Suprapubic skin (tissue), 4 donors: ENCODE measurements around the gene NPR2. TPM values are rescaled to one million over a fixed set of nuclear protein-coding genes. Genes with fewer than 3 reads are reported as not detected.

Source experiments
- DNase-seq, 2 donors: peaks; one replicate each; pipeline ENCODE4 v3.0.0-alpha.2; 2019; ENCODE audit warnings: low spot score in 2 of 2
- H3K27ac ChIP-seq: fragments of 200-600 bp; sonication (generic); one replicate; pipeline ENCODE4 v1.5.1; 2019
- H3K27me3 ChIP-seq: fragments of 200-600 bp; sonication (generic); one replicate; pipeline ENCODE4 v1.5.1; 2019
- H3K36me3 ChIP-seq: fragments of 200-600 bp; sonication (generic); one replicate; pipeline ENCODE4 v1.5.1; 2019
- H3K4me1 ChIP-seq: fragments of 200-600 bp; sonication (generic); one replicate; pipeline ENCODE4 v1.5.1; 2019
- H3K4me3 ChIP-seq: fragments of 200-600 bp; sonication (generic); one replicate; pipeline ENCODE4 v1.5.1; 2019; ENCODE audit warnings: mild to moderate bottlenecking
- H3K9me3 ChIP-seq: fragments of 200-600 bp; sonication (generic); one replicate; pipeline ENCODE4 v1.5.1; 2019
- EP300 ChIP-seq: sonication (generic); formaldehyde crosslinking; IDR thresholded peaks from one replicate; pipeline ENCODE4 v1.6.1; 2017; ENCODE audit warnings: antibody characterized with exemption
- POLR2A ChIP-seq, 2 donors: fragments of 450-650 bp; IDR thresholded peaks; one replicate each; pipeline ENCODE4 v1.6.1; 2017; ENCODE audit warnings: antibody characterized with exemption in 2 of 2, mild to moderate bottlenecking in 2 of 2, moderate library complexity in 2 of 2
- POLR2AphosphoS5 ChIP-seq, 3 donors: sonication (generic); formaldehyde crosslinking; IDR thresholded peaks; one replicate each; pipeline ENCODE4 v1.6.1; 2017; ENCODE audit warnings: antibody characterized with exemption in 3 of 3
- WGBS: methylation state at CpG from one replicate; pipeline ENCODE4 v1.1.5; 2018; 5-methylcytosine and 5-hydroxymethylcytosine counted together
- total RNA-seq, 4 donors: library from RNA; depleted of rRNA; stranded (reverse); fragments of >200 nt; gene quantifications; one replicate each; pipeline ENCODE4 v1.1.0, GENCODE V29; 2016
- TF ChIP-seq, protein P1 (sequence below), 2 donors: fragments of 200-600 bp in 1 of 2; fragments of 450-650 bp in 1 of 2; sonication (generic) in 1 of 2; IDR thresholded peaks; one replicate each; pipeline ENCODE4 v1.5.1; 2016 to 2019; ENCODE audit warnings: antibody characterized with exemption in 2 of 2, mild to moderate bottlenecking in 1 of 2, moderate library complexity in 1 of 2

Gene NPR2
- total RNA-seq: 10 to 100 TPM in 3 of 4 donors, 1 to 10 TPM in 1; 8.4 to 26.1 (median 18.2) TPM

- Histone ChIP-seq H3K27ac (peak within 1 kb of the TSS; percentile 70), H3K27me3 (no peaks in the 10 kb centered on the region), H3K4me1 (peaks cover 32% of the 10 kb centered on the region), H3K9me3 (no peaks in the 10 kb centered on the region), H3K4me3 (peak within 1 kb of the TSS; percentile 54), H3K36me3 (no peaks in the 10 kb centered on the region)
- WGBS: 19% methylated on average over 16 of the region's 64 CpGs
- DNase-seq: peak in 1 of 2 donors; percentile 71
- no peak for TF ChIP-seq POLR2A (IDR thresholded peaks at IDR 0.05)
- no peak for TF ChIP-seq EP300
Measured at GRCh38 chr9:35791297-35791921, at the start of gene NPR2. Gene NPR2, plus strand, starts transcription at chr9:35791591. Its CDS starts 818 bp downstream, at chr9:35792409.

- Histone ChIP-seq H3K27ac (no peak overlapping the region), H3K27me3 (no peaks in the 10 kb centered on the region), H3K36me3 (peaks cover 82% of the 10 kb centered on the region), H3K4me1 (peaks cover 23% of the 10 kb centered on the region), H3K4me3 (no peak overlapping the region), H3K9me3 (no peaks in the 10 kb centered on the region)
- 91% methylated on average over 7 of the region's 7 CpGs for WGBS
- DNase-seq: peak in 1 of 2 donors; percentile 13
- TF ChIP-seq, protein P1, sequence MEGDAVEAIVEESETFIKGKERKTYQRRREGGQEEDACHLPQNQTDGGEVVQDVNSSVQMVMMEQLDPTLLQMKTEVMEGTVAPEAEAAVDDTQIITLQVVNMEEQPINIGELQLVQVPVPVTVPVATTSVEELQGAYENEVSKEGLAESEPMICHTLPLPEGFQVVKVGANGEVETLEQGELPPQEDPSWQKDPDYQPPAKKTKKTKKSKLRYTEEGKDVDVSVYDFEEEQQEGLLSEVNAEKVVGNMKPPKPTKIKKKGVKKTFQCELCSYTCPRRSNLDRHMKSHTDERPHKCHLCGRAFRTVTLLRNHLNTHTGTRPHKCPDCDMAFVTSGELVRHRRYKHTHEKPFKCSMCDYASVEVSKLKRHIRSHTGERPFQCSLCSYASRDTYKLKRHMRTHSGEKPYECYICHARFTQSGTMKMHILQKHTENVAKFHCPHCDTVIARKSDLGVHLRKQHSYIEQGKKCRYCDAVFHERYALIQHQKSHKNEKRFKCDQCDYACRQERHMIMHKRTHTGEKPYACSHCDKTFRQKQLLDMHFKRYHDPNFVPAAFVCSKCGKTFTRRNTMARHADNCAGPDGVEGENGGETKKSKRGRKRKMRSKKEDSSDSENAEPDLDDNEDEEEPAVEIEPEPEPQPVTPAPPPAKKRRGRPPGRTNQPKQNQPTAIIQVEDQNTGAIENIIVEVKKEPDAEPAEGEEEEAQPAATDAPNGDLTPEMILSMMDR (IDR thresholded peaks at IDR 0.05): no peak
- TF ChIP-seq POLR2AphosphoS5 (IDR thresholded peaks at IDR 0.05) (no peak), POLR2A (IDR thresholded peaks at IDR 0.05) (no peak), EP300 (no peak)
Measured at GRCh38 chr9:35741740-35742139, 49.7 kb upstream of the NPR2 start.

GRCh38 chr9:35743452-35743851 is 47.9 kb upstream of the NPR2 start:
- Histone ChIP-seq H3K4me3 (no peak overlapping the region), H3K27ac (no peak overlapping the region), H3K9me3 (no peaks in the 10 kb centered on the region), H3K27me3 (no peaks in the 10 kb centered on the region), H3K36me3 (peaks cover 64% of the 10 kb centered on the region), H3K4me1 (peaks cover 38% of the 10 kb centered on the region)
- 72% methylated on average over 2 of the region's 2 CpGs for WGBS
- no peak for DNase-seq
- TF ChIP-seq POLR2A (IDR thresholded peaks at IDR 0.05): no peak
- TF ChIP-seq POLR2AphosphoS5 (IDR thresholded peaks at IDR 0.05): no peak
- no peak for TF ChIP-seq EP300
- TF ChIP-seq, protein P1 (IDR thresholded peaks at IDR 0.05): no peak

DNA sequence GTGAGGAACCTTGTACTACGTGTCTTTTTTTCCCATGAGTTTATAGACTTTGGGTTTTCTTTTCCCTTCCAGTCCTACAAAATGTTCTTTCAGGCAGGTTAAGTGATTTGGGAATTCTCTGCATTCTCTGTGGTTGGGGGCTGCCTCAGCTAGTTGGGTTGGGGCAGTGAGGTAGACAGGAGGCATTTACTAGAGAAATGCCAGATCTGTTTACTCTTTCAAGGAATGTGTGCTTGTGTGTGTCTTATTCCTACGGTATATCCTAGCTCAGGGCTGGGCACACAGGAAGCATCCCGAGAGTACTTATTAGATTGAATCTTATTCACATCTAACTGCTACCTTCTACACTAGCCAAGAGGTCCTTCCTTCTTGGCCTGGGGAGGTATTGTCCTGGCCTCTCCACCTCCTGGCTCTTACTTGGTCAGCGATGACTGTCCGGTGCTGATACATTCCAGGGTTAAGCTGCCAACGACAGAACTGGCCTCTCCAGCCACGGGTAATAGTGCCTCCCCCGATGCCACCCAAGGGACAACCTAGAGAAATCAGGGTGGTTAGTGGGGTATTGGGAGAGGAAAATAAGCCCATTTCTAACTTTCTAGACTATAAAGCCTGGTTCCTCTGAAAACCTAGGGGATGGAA is 47.4 kb upstream of the NPR2 start:
- WGBS: 88% methylated on average over 8 of the region's 8 CpGs
- H3K9me3 ChIP-seq: no peaks in the 10 kb centered on the region
- TF ChIP-seq POLR2A (IDR thresholded peaks at IDR 0.05) (no peak), EP300 (no peak), POLR2AphosphoS5 (IDR thresholded peaks at IDR 0.05) (no peak)
- TF ChIP-seq, protein P1 (IDR thresholded peaks at IDR 0.05): no peak
- peaks cover 59% of the 10 kb centered on the region for H3K36me3 ChIP-seq
- H3K27me3 ChIP-seq: no peaks in the 10 kb centered on the region
- DNase-seq: peak in 1 of 2 donors; percentile 35
- no peak overlapping the region for H3K27ac ChIP-seq
- H3K4me1 ChIP-seq: peaks cover 38% of the 10 kb centered on the region
- H3K4me3 ChIP-seq: no peak overlapping the region

DNA sequence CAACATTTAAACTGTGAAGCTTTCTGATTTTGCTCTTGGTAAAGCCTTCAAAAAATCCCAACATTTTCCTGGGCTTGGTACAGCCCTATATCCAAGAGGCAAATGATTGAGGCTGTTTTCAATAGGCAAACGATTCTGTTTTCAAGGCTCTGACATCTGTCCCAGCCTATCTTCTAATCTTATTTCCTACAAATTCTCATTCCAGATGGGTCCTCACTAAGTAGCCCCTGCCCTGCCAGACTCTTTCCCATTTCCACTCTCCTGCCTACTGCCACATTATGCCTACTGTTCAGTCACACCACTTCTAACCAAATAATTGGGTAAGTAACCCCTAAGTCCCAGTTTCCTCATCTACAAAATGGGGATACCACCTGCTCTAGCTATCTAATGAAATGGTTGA is 45.8 kb upstream of the NPR2 start:
- H3K4me3 ChIP-seq: peak overlapping the region; percentile 83
- no peak for DNase-seq
- 50% methylated on average over 1 of the region's 1 CpG for WGBS
- peaks cover 49% of the 10 kb centered on the region for H3K4me1 ChIP-seq
- no peak overlapping the region for H3K27ac ChIP-seq
- TF ChIP-seq, protein P1 (IDR thresholded peaks at IDR 0.05): no peak
- TF ChIP-seq POLR2A (IDR thresholded peaks at IDR 0.05): no peak
- no peak for TF ChIP-seq EP300
- TF ChIP-seq POLR2AphosphoS5 (IDR thresholded peaks at IDR 0.05): no peak
- H3K9me3 ChIP-seq: no peaks in the 10 kb centered on the region
- H3K27me3 ChIP-seq: no peaks in the 10 kb centered on the region
- peaks cover 43% of the 10 kb centered on the region for H3K36me3 ChIP-seq
